ENCODE data around the gene CGNL1. TPM values are rescaled to one million over a fixed set of nuclear protein-coding genes. Genes with fewer than 3 reads are reported as not detected.
A peak's percentile ranks its signal among the peaks of the same experiment; 100 is the strongest.

Gene CGNL1
- total and polyA plus RNA-seq, 8 donors, result 0.29 to 36.2 (median 19.5) TPM

GRCh38 chr15:57496946-57497869 lies 120.9 kb downstream of the CGNL1 start:
- H3K27me3 ChIP-seq, result no peaks in the 10 kb centered on the region
- H3K4me1 ChIP-seq, result peaks cover 40 to 70% (median 46%) of the 10 kb centered on the region in 4 donors
- H3K36me3 ChIP-seq, result no peaks in the 10 kb centered on the region
- peak in 2 of 3 donors; percentile 74 to 81 for TF ChIP-seq POLR2AphosphoS5 (IDR thresholded peaks at IDR 0.05)
- no peak for TF ChIP-seq EP300 (IDR thresholded peaks at IDR 0.05)
- no peak for TF ChIP-seq CTCF (IDR thresholded peaks at IDR 0.05)
- WGBS, 5 donors, result 39 to 59% (median 48%) methylated on average over 15 of the region's 15 CpGs
- H3K27ac ChIP-seq, result peak overlapping the region; percentile 51 to 73 (median 66)
- no peak overlapping the region for H3K4me3 ChIP-seq
- no peaks in the 10 kb centered on the region for H3K9me3 ChIP-seq
- DNase-seq, result peak; percentile 76 to 88
- intact Hi-C loops (cut with DNase I; ENCODE audit: low total_unique reads), result no loop called here

- WGBS, 5 donors, result 73 to 80% (median 79%) methylated on average over 10 of the region's 10 CpGs
- intact Hi-C loops (cut with DNase I; ENCODE audit: low total_unique reads), result no loop called here
- Histone ChIP-seq H3K36me3 (no peaks in the 10 kb centered on the region), H3K4me3 (no peak overlapping the region), H3K9me3 (no peaks in the 10 kb centered on the region), H3K4me1 (peaks cover 47 to 79% (median 64%) of the 10 kb centered on the region in 4 donors), H3K27ac (peak overlapping the region in 2 of 5 donors; percentile 12 to 32), H3K27me3 (no peaks in the 10 kb centered on the region)
- no peak for DNase-seq
- TF ChIP-seq EP300 (IDR thresholded peaks at IDR 0.05) (no peak), POLR2AphosphoS5 (IDR thresholded peaks at IDR 0.05) (no peak), CTCF (IDR thresholded peaks at IDR 0.05) (no peak), POLR2A (IDR thresholded peaks at IDR 0.05) (no peak)
Measured at GRCh38 chr15:57500256-57500655, 124.0 kb downstream of the CGNL1 start.

- Histone ChIP-seq H3K27me3 (no peaks in the 10 kb centered on the region), H3K36me3 (no peaks in the 10 kb centered on the region), H3K27ac (peak overlapping the region; percentile 20 to 93 (median 66)), H3K9me3 (no peaks in the 10 kb centered on the region), H3K4me1 (peaks cover 45 to 78% (median 60%) of the 10 kb centered on the region in 4 donors), H3K4me3 (no peak overlapping the region)
- DNase-seq, result no peak
- TF ChIP-seq POLR2A (IDR thresholded peaks at IDR 0.05) (no peak), CTCF (IDR thresholded peaks at IDR 0.05) (no peak), POLR2AphosphoS5 (IDR thresholded peaks at IDR 0.05) (no peak), EP300 (IDR thresholded peaks at IDR 0.05) (no peak)
- WGBS, 5 donors, result 60 to 71% (median 70%) methylated on average over 5 to 6 of the region's 6 CpGs
- intact Hi-C loops (cut with DNase I; ENCODE audit: low total_unique reads), result no loop called here
Measured at GRCh38 chr15:57500979-57501576, 124.8 kb downstream of the CGNL1 start.

GRCh38 chr15:57502116-57502515 lies 125.8 kb downstream of the CGNL1 start:
- peaks cover 42 to 78% (median 55%) of the 10 kb centered on the region in 4 donors for H3K4me1 ChIP-seq
- H3K9me3 ChIP-seq, result no peaks in the 10 kb centered on the region
- H3K4me3 ChIP-seq, result no peak overlapping the region
- DNase-seq, result no peak
- H3K27ac ChIP-seq, result peak overlapping the region; percentile 20 to 93 (median 66)
- intact Hi-C loops (cut with DNase I; ENCODE audit: low total_unique reads), result no loop called here
- H3K36me3 ChIP-seq, result no peaks in the 10 kb centered on the region
- TF ChIP-seq POLR2A (IDR thresholded peaks at IDR 0.05), result no peak
- no peak for TF ChIP-seq POLR2AphosphoS5 (IDR thresholded peaks at IDR 0.05)
- TF ChIP-seq EP300 (IDR thresholded peaks at IDR 0.05), result no peak
- no peak for TF ChIP-seq CTCF (IDR thresholded peaks at IDR 0.05)
- no peaks in the 10 kb centered on the region for H3K27me3 ChIP-seq
- WGBS, 5 donors, result 15 to 35% (median 22%) methylated on average over 2 of the region's 2 CpGs
